Activated T-helper 17 cell treated with anti-CD3 and anti-CD28 coated beads, Interleukin-2, amount 50 U/mL, for 72 hours (primary cell): ENCODE measurements around the gene TCP1. TPM values are rescaled to one million over a fixed set of nuclear protein-coding genes. Genes with fewer than 3 reads are reported as not detected.
A peak's percentile ranks its signal among the peaks of the same experiment; 100 is the strongest.
"Not testable (repeated sequence)": the region's sequence is repeated elsewhere in the genome, so short reads cannot be mapped to it uniquely, and the experiment has no call there.

Experiments
- ATAC-seq: fragments of 150-1000 bp; cut with Tn5 transposase; replicated peaks from 2 replicates; pipeline ENCODE4 v1.10.0; 2021; ENCODE audit warnings: mild to moderate bottlenecking, moderate library complexity
- H3K27ac Mint-ChIP-seq: one replicate; pipeline ENCODE4 v1.8.0; 2022; ENCODE audit warnings: mixed read lengths
- H3K27me3 Mint-ChIP-seq: one replicate; pipeline ENCODE4 v1.8.0; 2022; ENCODE audit warnings: mixed read lengths
- H3K36me3 Mint-ChIP-seq: one replicate; pipeline ENCODE4 v1.8.0; 2022; ENCODE audit warnings: low read depth, mild to moderate bottlenecking, mixed read lengths
- H3K4me1 Mint-ChIP-seq: one replicate; pipeline ENCODE4 v1.8.0; 2022; ENCODE audit warnings: mixed read lengths
- H3K4me3 Mint-ChIP-seq: one replicate; pipeline ENCODE4 v1.8.0; 2022; ENCODE audit warnings: mild to moderate bottlenecking, mixed read lengths
- H3K9me3 Mint-ChIP-seq: one replicate; pipeline ENCODE4 v1.8.0; 2022; ENCODE audit warnings: mixed read lengths
- total RNA-seq, 2 donors: library from RNA; stranded (reverse); gene quantifications; one replicate each; pipeline ENCODE4 v1.2.3, GENCODE V29; 2022

The TCP1 gene
- total RNA-seq, 2 donors from 2014 or later = 321 to 554 TPM

DNA sequence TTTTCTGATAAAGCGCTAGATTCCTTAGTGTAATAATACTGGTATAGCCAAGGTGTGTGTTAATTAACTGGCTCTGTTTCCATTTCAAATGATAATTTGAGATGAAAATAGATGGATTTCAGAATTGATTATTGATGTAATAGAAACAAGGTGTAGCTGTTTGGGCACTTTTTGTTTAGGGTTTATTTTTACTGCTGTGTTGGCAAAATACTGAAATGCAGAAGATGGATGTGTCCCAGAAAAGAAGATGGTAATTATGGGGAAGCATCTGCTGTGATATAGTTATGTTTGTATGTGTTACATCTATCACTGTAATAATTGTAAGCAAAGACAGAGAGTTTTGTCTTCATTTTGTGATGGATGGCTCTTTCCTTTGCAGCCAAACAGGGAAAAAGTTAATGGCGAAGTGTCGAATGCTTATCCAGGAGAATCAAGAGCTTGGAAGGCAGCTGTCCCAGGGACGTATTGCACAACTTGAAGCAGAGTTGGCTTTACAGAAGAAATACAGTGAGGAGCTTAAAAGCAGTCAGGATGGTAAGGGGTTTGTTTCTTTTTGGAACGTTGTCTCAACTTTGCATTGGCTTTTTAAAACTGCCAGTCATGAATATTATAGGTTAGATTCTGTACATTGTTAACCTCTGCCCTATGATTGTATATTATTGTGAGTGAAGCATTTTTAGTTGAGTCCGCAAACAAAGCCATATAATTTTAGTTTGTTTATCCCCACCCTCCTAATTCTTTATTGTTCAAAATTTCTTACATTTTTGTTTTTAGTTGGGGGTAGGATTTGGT lies 36.1 kb downstream of the TCP1 start:
- Mint-ChIP-seq H3K36me3 (peaks cover 100% of the 10 kb centered on the region), H3K9me3 (no peaks in the 10 kb centered on the region), H3K4me3 (no peak overlapping the region), H3K27me3 (no peaks in the 10 kb centered on the region), H3K4me1 (no peaks in the 10 kb centered on the region), H3K27ac (no peak overlapping the region)
- ATAC-seq = no peak

DNA sequence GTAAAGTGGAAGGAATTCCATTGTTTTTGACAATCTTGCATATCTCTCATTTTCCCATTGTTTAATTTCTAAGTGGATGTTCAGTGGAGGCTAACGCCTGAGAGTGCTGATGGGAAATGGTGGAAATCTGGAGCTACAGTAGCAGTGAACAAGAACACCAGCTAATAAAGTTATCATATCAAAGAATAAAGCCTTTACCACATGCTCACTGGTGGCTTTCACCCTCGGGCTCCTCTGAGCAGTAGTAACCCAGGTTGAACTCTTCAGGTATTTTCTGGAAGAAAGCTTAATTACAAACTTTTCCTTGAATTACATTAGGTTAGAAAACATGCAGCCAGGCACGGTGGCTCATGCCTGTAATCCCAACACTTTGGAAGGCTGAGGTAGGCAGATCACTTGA lies 38.0 kb downstream of the TCP1 start:
- Mint-ChIP-seq H3K9me3 (no peaks in the 10 kb centered on the region), H3K4me3 (no peak overlapping the region), H3K36me3 (peaks cover 100% of the 10 kb centered on the region), H3K27me3 (no peaks in the 10 kb centered on the region), H3K27ac (no peak overlapping the region), H3K4me1 (no peaks in the 10 kb centered on the region)
- ATAC-seq = no peak

DNA sequence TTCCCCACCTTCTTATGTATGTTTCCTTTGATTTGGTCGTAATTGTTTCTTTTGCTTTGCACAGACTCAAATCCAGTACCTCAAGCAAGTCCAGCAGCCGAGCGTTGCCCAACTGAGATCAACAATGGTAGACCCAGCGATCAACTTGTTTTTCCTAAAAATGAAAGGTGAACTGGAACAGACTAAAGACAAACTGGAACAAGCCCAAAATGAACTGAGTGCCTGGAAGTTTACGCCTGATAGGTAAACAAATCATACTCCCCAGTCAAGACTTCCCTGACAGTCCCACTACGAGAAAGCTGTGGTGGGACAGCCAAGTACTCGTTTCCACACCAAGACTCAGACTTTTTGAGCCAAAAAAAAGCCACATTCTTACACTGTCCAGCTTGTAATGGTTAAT lies 41.3 kb downstream of the TCP1 start:
- not testable (repeated sequence) for H3K9me3 Mint-ChIP-seq, H3K27me3 Mint-ChIP-seq, H3K27ac Mint-ChIP-seq, H3K4me3 Mint-ChIP-seq, ATAC-seq
- peaks cover 100% of the 10 kb centered on the region for H3K36me3 Mint-ChIP-seq
- peaks cover 10% of the 10 kb centered on the region for H3K4me1 Mint-ChIP-seq

DNA sequence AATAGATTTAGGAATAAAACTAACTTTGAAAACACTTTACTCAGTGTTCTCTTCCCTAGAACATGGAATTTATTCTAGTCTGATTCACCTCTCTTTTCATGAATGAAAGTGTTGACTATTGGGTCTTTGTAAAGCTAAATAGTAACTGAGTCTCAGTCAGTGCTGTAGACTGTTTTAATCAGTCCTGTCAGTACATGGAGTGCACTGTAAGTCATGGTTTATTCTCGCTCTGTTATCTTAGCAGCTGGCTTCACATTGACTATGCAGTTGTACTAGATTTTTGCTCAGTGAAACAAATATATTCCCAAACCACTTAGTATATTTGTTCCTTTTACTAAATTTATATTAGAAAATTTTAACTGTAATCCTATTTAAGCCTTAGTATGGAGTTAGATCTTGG lies 42.6 kb downstream of the TCP1 start:
- ATAC-seq = no peak
- H3K4me1 Mint-ChIP-seq = peaks cover 10% of the 10 kb centered on the region

DNA sequence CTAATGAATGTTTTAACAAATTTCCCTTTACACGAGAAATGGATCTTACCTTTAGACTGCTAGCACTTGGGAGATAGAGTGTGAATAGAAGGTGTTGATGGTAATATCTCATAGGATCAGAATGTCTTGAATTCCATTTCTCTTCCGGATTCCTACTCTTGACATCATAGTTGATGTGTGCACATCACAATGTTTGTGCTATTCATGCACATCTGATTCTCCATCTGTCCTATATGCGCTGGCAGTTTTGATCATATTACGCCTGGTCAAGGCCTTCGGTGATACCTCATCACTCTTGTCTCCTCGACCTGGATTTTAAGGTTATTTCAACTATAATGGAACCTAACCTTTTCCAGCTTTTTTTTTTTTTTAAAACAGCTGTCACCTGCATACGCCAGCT lies 44.3 kb downstream of the TCP1 start:
- Mint-ChIP-seq H3K9me3 (no peaks in the 10 kb centered on the region), H3K4me3 (no peak overlapping the region), H3K27me3 (no peaks in the 10 kb centered on the region), H3K4me1 (peaks cover 19% of the 10 kb centered on the region), H3K36me3 (peaks cover 100% of the 10 kb centered on the region), H3K27ac (peak overlapping the region; percentile 68)
- ATAC-seq = no peak

More for the DNA sequence above, 42.6 kb downstream of the TCP1 start:
- H3K27me3 Mint-ChIP-seq = no peaks in the 10 kb centered on the region
- H3K9me3 Mint-ChIP-seq = no peaks in the 10 kb centered on the region
- no peak overlapping the region for H3K27ac Mint-ChIP-seq
- H3K4me3 Mint-ChIP-seq = no peak overlapping the region
- H3K36me3 Mint-ChIP-seq = peaks cover 100% of the 10 kb centered on the region

DNA sequence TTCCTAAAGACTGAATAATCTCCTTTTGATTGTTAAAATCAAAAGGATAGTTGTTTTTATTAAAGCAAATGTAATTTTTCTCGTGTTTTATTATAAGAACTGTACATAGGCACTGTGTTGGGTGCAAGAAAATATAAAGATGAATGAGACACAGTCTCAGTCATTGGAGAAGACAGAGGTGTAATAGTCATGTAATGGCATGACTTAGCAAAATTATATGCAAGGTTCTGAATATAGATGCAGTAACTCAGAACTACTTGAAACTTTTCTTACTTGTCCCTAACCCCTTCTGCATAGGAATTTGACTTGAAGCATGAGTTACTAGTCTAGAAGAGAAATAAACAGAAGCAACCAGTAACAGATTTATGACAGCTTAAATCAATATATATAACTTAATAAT lies 47.2 kb downstream of the TCP1 start:
- Mint-ChIP-seq H3K4me1 (peaks cover 25% of the 10 kb centered on the region), H3K9me3 (no peaks in the 10 kb centered on the region), H3K27me3 (no peaks in the 10 kb centered on the region), H3K27ac (no peak overlapping the region), H3K36me3 (peaks cover 100% of the 10 kb centered on the region), H3K4me3 (no peak overlapping the region)
- no peak for ATAC-seq

DNA sequence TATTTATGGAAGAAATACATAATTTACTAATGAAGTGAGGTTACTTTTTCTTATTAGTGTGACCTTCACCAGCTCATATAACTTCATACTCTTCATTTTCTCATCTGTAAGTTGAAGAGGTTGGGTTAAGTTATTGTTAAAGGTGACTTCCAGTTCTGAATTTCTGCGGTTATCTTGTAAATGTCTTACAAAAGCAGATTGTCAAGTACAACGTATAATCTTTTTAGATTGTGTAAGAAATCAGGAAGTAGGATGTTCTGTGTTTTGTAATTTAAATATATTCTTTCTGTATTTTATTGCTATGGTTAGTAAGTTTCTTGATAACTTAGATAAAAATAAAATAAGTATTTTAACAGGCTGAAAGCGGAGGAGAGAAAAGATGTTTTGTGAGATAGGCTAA lies 50.1 kb downstream of the TCP1 start:
- Mint-ChIP-seq H3K4me1 (peaks cover 14% of the 10 kb centered on the region), H3K27ac (no peak overlapping the region), H3K9me3 (no peaks in the 10 kb centered on the region), H3K36me3 (peaks cover 87% of the 10 kb centered on the region), H3K4me3 (no peak overlapping the region), H3K27me3 (no peaks in the 10 kb centered on the region)
- ATAC-seq = no peak

DNA sequence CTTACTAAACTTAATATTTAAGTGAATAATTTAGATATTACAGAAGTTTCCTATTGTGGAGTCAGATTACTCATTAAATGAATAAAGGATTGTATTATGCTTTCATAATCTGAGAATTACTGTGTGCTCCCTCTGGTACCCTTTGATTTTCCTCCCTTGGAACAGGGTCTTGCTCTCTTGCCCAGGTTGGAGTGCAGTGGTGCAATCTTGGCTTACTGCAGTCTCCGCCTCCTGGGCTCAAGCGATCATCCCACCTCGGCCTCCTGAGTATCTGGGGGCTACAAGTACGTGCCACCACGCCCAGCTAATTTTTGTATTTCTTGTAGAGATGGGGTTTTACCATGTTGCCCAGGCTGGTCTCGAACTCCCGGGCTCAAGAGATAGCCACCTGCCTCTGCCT lies 52.5 kb downstream of the TCP1 start:
- Mint-ChIP-seq H3K27ac (no peak overlapping the region), H3K4me3 (no peak overlapping the region), H3K9me3 (no peaks in the 10 kb centered on the region), H3K4me1 (peaks cover 20% of the 10 kb centered on the region), H3K36me3 (peaks cover 84% of the 10 kb centered on the region), H3K27me3 (no peaks in the 10 kb centered on the region)
- no peak for ATAC-seq

DNA sequence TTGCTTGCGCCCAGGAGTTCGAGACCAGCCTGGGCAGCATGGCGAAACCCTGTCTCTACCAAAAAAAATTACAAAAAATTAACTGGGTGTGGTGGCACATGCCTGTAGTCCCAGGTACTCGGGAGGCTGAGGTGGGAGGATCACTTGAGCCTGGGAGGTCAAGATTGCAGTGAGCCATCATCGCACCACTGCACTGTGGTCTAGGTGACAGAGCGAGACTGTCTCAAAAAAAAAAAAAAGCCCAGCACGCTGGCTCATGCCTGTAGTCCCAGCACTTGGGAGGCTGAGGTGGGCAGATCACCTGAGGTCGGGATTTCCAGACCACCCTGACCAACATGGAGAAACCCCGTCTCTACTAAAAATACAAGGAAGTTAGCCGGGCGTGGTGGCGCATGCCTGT lies 56.0 kb downstream of the TCP1 start:
- not testable (repeated sequence) for H3K27ac Mint-ChIP-seq, ATAC-seq, H3K27me3 Mint-ChIP-seq, H3K9me3 Mint-ChIP-seq
- Mint-ChIP-seq H3K4me3 (peak overlapping the region; percentile 38), H3K36me3 (peaks cover 84% of the 10 kb centered on the region), H3K4me1 (peaks cover 16% of the 10 kb centered on the region)

DNA sequence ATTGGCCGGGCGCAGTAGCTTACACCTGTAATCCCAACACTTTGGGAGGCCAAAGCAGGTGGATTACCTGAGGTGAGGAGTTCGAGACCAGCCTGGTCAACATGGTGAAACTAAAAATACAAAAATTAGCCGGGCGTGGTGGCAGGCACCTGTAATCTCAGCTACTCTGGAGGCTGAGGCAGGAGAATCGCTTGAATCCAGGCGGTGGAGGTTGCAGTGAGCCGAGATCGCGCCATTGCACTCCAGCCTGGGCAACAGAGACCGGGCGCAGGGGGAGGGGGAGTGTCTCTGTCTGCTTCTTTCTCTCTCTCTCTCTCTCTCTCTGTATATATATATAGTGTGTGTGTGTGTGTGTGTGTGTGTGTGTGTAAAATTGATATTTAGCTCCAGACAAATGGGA lies 56.9 kb downstream of the TCP1 start:
- H3K27me3 Mint-ChIP-seq, ATAC-seq, H3K9me3 Mint-ChIP-seq, H3K27ac Mint-ChIP-seq: not testable (repeated sequence)
- Mint-ChIP-seq H3K4me1 (peaks cover 11% of the 10 kb centered on the region), H3K4me3 (peak overlapping the region; percentile 38), H3K36me3 (peaks cover 82% of the 10 kb centered on the region)

DNA sequence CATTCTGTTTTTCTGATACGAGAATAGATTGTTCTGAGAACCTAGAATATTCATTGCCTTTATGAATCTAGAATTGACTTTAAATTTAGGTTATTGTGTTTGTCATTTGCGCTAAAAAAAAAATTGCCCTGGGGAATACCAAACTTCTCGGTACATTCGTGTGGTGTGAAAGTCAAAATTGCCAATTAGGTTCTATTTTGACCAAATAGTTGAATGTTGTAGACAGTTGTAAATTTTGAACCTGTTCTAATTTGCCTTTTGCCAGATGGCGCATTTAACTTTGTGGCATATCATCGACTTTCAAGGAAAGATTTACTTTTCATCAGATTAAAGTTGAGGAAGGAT lies 59.1 kb downstream of the TCP1 start:
- Mint-ChIP-seq H3K9me3 (no peaks in the 10 kb centered on the region), H3K4me3 (peak overlapping the region; percentile 92), H3K4me1 (peaks cover 17% of the 10 kb centered on the region), H3K36me3 (peaks cover 75% of the 10 kb centered on the region), H3K27me3 (no peaks in the 10 kb centered on the region), H3K27ac (no peak overlapping the region)
- ATAC-seq = no peak

DNA sequence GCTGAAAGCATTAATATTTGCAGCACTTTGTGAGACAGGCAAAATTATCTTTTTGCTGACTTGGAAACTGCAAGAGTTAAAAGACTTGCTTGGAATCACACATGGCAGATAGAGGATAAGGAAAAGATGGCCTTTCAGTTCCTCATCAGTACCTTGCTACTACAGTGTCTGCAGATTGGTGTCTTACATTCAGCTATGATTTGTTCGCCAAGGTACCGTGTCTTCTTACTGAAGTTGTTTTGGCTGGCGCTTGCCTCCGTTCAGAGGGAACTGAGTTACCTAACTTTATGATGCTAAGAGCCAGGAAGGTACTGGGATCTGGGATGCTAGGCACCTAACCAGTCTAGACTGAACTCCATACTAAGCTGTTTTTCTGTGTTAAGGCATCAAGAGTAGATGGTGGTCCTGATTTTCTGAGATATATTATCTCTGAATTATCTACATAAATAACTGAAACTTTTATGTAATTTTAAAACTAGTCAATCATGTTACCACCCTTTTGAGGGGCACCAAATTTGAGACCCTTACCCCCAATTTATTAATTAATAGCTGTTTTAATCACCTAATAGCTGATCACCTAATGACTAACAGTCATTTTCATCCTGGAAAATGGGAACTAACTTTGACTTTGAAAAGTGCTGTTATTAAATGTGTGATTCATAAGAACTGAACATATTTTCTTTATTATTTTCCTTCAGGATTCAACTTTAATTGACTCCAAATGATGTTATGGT lies 59.6 kb downstream of the TCP1 start:
- Mint-ChIP-seq H3K9me3 (no peaks in the 10 kb centered on the region), H3K27me3 (no peaks in the 10 kb centered on the region), H3K4me1 (peaks cover 17% of the 10 kb centered on the region), H3K36me3 (peaks cover 75% of the 10 kb centered on the region), H3K27ac (peak overlapping the region; percentile 94), H3K4me3 (peak overlapping the region; percentile 92)
- no peak for ATAC-seq

DNA sequence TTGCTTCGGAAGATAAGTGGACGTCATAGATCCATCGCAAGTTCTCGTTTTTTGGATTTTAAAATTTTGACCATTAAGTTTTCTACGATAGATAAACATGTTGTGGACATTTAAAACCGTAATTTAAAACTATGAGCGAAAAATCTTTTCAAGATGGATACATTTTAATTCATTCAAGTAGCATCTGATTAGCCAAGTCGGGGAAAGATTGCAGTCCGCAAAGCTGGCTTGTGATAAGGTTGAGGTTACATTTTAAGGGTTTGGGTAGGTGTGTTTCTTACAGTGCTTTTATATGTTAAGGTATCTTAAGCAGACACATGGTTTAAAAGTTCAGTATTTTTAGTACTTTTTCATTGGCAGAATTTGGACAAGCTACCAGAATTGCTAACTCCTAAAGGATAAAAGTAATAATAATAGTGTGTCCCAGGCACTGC lies 60.9 kb downstream of the TCP1 start:
- peak overlapping the region; percentile 92 for H3K4me3 Mint-ChIP-seq

More for the DNA sequence above, 60.9 kb downstream of the TCP1 start:
- no peaks in the 10 kb centered on the region for H3K9me3 Mint-ChIP-seq
- peaks cover 75% of the 10 kb centered on the region for H3K36me3 Mint-ChIP-seq
- peak overlapping the region; percentile 94 for H3K27ac Mint-ChIP-seq
- peaks cover 17% of the 10 kb centered on the region for H3K4me1 Mint-ChIP-seq
- H3K27me3 Mint-ChIP-seq = no peaks in the 10 kb centered on the region
- no peak for ATAC-seq
